Stimulated activated CD8-positive, alpha-beta memory T cell treated with anti-CD3 and anti-CD28 coated beads, Interleukin-12 subunit alpha, Interleukin-12 subunit beta, amount 100 ng/mL, for 24 hours (primary cell): ENCODE data around the gene LTB.
"Not testable (repeated sequence)": the region's sequence is repeated elsewhere in the genome, so short reads cannot be mapped to it uniquely, and the experiment has no call there.

Experiments
- DNase-seq: peaks from one replicate; pipeline ENCODE4 v3.0.0-alpha.2; 2020; ENCODE audit errors: extremely low read depth

The LTB gene

GRCh38 chr6:31551371-31551770, 30.9 kb downstream of the LTB start:
- DNase-seq = not testable (repeated sequence)

DNA sequence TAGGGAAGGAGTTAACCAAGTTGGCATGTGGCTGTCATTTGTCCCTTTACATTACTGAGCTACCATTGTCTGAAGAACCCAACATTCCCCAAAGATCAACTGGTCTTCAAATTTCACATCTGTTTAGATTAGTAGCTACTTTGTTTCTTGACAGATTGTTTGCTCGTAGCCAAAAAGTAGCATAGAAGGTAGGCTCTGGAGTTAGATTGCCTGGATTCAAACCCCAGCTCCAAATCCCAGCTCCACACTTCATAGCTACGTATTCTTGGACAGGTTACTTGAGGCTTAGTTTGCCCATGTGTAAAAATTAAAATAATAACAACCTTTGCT, 33.7 kb downstream of the LTB start:
- DNase-seq = no peak

- no peak for DNase-seq
Observed at GRCh38 chr6:31547727-31548543, 34.3 kb downstream of the LTB start.

GRCh38 chr6:31546958-31547726, 35.1 kb downstream of the LTB start, which contains the start of gene NFKBIL1:
NFKBIL1 (plus strand) TSS chr6:31547608; CDS start chr6:31547695, 87 bp downstream.
- peak; percentile 81 for DNase-seq

DNA sequence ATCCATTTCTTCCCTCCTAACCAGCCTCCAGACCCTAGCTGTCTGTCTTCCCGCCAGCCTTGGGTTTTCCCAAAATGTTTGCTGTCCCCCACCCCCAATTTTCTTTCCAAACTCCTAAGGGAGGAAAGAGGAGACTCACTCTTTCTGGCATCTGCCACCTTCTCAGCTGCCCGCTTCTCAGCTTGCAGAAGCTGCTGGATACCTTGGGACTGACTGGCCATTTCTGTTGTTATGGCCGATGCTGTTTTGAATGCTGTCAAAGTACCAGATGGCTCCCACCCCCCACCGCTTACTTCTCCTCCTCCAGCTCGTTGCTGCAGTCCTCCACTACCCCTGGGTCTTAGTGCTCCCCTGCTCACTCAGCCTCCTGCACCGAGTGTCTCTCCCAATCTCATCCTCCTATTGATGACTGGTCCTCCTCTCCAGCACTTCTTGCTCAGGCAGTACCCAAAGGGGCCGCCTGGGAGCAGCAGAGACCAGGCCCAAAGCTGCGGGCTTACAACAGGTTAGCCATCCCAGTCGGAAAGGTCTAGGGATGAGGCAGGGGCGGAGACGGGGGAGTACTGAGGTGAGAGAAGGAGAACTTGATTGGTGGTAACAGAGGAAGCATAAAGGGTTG, 35.8 kb downstream of the LTB start, which contains the start of gene ATP6V1G2:
Gene ATP6V1G2 (minus strand): TSS at position 270 of the 619 bp plus-strand sequence. CDS start 49 bp downstream, at position 221.
- peak; percentile 65 for DNase-seq

DNA sequence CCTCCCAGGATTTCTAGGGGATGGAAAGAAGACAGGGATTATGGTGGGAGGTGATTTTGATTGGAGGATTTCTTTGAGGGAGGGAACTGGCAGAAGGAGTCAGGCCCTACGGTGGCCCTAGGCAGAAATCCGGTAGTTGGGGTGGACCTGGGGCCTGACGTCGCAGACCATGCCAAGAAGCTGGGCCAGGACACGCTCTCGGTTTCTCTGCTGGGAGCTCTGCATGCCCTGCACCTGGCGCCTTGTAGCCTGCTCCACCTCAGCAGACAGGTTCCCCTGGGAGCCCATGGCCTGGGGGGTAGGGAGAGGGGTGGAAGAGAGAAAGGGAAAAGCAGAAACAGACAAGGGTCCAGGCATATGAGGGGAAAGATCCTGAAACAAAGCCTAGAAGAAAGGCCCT, 36.9 kb downstream of the LTB start:
- no peak for DNase-seq

GRCh38 chr6:31544676-31545075, 37.5 kb downstream of the LTB start:
- no peak for DNase-seq

GRCh38 chr6:31543639-31544038, 38.6 kb downstream of the LTB start:
- DNase-seq = no peak

DNA sequence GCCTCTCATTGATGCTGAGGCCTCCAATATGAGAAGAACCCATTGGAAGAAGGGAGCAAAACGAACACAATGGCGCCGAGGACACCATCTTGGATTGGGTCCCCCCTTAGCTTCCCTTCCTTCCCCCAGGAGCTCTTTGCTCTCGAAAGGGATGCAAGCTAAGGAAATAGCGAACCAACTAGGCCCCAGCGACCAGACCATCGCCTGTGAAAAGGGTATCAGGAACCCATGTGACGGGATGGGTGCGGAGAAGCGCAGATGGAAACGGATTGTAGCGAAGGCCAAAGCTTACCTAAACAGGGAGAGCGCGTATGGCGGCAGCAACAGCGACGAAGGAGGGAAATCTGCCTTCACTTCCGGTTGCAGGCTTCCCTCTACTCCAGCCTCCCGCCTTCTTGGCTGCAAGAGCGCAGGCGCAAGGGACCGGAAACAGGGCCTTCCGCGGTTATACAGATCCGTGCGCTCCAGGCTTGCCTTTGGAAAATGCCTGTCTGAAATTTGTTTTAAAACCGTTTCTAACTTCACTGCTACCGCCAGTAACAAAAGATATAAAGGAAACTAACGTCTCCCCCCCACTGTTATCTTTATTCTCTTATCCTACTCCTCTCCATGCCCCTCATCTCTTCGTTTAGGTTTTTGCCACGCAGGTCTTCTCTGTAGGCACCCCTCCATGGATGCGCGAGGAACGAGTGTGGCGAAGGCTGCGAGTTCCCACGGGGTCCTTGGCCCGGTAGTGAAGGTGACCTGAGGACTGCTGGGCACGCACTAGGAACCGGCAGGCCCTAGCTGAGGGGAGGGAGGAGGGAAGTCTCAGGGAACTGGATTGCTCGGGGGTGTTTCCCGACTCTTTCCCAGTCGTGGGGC, 40.3 kb downstream of the LTB start, which contains the start of gene DDX39B:
Gene DDX39B (minus strand): TSS at position 346 of the 864 bp plus-strand sequence. CDS start 1,471 bp downstream, outside the sequence.
- peak; percentile 84 for DNase-seq

- no peak for DNase-seq
Observed at GRCh38 chr6:31541059-31541657, 41.1 kb downstream of the LTB start.

DNA sequence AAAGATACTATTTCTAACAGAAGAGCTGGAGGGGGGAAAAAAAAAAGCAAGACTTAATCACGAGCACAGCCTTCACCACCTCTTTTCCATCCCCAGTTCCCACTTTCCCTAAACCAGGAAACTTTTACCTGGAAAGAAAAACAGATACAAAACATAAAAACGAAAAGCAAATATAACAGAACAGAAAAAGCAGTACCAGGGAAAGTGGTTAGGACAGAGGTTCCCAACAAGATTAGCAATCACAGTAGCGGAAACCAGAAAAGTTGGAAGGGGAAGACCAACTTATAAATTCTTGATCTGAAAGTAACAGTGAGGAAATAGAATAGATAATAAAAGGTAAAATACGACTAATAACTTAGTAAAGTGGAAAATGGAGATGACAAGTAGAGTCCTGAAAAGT, 41.6 kb downstream of the LTB start:
- DNase-seq = no peak

DNA sequence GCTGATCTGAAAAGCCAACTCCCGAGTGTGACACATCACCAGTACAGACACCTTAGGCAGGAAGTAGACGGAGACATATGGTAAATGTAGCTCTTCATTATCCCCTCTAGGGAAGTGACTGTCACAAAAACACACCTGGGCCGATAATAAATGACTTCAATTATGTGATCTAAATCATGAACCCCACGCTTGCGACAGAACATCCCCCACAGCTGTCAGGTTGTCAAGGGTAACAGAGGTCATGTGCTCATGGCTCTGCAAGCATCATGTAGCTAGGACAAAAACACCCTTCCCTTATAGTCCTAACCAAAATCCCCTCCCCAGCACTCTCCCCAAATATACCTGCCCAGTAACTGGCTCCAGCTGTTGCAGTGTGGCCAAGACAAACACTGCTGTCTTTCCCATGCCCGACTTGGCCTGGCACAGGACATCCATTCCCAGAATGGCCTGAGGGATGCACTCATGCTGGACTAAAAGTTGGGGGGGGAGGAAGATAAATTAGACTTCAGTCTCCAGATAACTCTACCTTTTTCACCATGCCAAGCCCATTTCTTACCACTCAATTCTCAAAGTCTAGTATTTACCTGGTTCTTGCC, 43.3 kb downstream of the LTB start:
- DNase-seq = no peak

GRCh38 chr6:31535538-31536324, 46.5 kb downstream of the LTB start:
- DNase-seq = no peak

GRCh38 chr6:31534521-31535040, 47.6 kb downstream of the LTB start:
- no peak for DNase-seq

- no peak for DNase-seq
Observed at GRCh38 chr6:31534011-31534410, 48.2 kb downstream of the LTB start.

DNA sequence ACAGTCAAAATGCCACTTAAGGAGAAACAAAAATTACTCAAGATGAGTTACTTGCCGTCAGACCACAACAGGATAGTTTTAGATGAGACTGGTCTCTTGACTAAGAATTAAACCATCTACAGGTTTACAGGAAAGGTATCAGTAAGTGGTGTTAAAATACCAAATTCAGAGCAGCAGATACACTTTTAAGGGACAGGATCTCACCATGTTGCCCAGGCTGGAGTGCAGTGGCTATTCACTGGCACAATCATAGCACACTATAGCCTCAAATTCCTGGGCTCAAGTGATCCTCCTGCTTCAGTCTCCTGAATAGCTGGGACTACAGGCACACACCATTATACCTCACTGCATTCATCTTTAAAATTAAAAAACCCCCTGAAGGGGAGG, 48.8 kb downstream of the LTB start:
- DNase-seq = no peak

GRCh38 chr6:31532644-31533454, 49.4 kb downstream of the LTB start:
- DNase-seq = no peak

DNA sequence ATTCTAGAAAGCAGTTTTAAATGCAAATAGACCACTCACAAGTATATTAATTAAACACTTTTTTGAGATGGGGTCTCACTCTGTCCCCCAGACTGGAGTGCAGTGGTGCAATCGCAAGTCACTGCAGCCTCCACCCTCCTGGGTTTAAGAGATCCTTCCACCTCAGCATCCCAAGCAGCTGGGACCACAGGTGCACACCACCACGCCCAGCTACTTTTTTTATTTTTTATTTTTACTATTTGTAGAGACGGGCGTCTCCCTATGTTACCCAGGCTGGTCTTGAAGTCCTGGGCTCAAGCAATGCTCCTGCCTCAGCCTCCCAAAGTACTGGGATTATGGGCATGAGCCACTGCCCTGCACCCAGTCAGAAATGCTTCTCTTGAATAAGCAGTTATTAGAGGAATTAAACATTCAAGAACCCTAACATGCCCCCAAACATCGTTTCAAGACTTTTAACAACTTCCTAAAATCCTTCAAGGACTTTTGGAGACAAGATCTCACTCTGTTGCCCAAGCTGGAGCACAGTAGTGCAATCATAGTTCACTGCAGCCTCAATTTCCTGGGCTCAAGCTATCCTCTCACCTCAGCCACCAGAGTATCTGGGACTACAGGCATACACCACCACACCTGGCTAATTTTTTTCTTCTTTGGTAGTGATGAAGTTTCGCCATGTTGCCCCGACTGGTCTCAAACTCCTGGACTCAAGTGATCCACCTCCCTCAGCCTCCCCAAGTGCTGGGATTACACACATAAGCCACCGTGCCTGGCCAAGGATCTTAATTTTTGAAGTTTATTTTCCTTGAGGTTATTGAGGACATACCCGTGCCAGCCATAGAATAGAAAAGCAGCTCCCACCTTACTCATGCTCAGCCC, 50.2 kb downstream of the LTB start:
- no peak for DNase-seq
